Brain microvascular endothelial cell (primary cell): ENCODE measurements around the gene SARS2.

Experiments
- DNase-seq: peaks from one replicate; pipeline ENCODE4 v3.0.0-alpha.2; 2020
- H3K27ac ChIP-seq: fragments of 250-450 bp; sonication (Bioruptor Pico); 2 replicates; pipeline ENCODE4 v1.5.1; 2020; ENCODE audit warnings: mild to moderate bottlenecking, moderate library complexity
- H3K27me3 ChIP-seq: fragments of 250-450 bp; sonication (Bioruptor Pico); replicated peaks from 2 replicates; pipeline ENCODE4 v1.5.1; 2020; ENCODE audit warnings: mild to moderate bottlenecking
- H3K36me3 ChIP-seq: fragments of 250-450 bp; sonication (Bioruptor Pico); replicated peaks from 2 replicates; pipeline ENCODE4 v1.5.1; 2020; ENCODE audit warnings: mild to moderate bottlenecking
- H3K4me3 ChIP-seq: 2 replicates; pipeline ENCODE4 v1.5.1; 2011; ENCODE audit warnings: low read depth, mild to moderate bottlenecking, control low read depth, low read length, moderate library complexity
- in situ Hi-C: cut with HindIII; loops from 2 replicates; pipeline ENCODE4 v1.10.0; 2017; ENCODE audit warnings: low sequenced_read_pairs, low pct_ligation_motif_present
- TF ChIP-seq, protein P1 (sequence below): IDR thresholded peaks from 2 replicates; pipeline ENCODE4 v1.5.1; 2011; ENCODE audit warnings: low read depth, mild to moderate bottlenecking, moderate library complexity, low read length, control low read depth, inconsistent platforms; ENCODE audit errors: missing control alignments

The SARS2 gene, protein sequence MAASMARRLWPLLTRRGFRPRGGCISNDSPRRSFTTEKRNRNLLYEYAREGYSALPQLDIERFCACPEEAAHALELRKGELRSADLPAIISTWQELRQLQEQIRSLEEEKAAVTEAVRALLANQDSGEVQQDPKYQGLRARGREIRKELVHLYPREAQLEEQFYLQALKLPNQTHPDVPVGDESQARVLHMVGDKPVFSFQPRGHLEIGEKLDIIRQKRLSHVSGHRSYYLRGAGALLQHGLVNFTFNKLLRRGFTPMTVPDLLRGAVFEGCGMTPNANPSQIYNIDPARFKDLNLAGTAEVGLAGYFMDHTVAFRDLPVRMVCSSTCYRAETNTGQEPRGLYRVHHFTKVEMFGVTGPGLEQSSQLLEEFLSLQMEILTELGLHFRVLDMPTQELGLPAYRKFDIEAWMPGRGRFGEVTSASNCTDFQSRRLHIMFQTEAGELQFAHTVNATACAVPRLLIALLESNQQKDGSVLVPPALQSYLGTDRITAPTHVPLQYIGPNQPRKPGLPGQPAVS

GRCh38 chr19:38929929-38930775 is at the start of gene SARS2:
Gene SARS2 (minus strand): TSS chr19:38930763. CDS start chr19:38930736, 27 bp downstream.
- DNase-seq = peak; percentile 85
- TF ChIP-seq, protein P1, sequence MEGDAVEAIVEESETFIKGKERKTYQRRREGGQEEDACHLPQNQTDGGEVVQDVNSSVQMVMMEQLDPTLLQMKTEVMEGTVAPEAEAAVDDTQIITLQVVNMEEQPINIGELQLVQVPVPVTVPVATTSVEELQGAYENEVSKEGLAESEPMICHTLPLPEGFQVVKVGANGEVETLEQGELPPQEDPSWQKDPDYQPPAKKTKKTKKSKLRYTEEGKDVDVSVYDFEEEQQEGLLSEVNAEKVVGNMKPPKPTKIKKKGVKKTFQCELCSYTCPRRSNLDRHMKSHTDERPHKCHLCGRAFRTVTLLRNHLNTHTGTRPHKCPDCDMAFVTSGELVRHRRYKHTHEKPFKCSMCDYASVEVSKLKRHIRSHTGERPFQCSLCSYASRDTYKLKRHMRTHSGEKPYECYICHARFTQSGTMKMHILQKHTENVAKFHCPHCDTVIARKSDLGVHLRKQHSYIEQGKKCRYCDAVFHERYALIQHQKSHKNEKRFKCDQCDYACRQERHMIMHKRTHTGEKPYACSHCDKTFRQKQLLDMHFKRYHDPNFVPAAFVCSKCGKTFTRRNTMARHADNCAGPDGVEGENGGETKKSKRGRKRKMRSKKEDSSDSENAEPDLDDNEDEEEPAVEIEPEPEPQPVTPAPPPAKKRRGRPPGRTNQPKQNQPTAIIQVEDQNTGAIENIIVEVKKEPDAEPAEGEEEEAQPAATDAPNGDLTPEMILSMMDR = peak; percentile 86
- H3K27ac ChIP-seq = peak within 1 kb of the TSS; percentile 89
- in situ Hi-C loops = no loop called here
- no peaks in the 10 kb centered on the region for H3K27me3 ChIP-seq
- peaks cover 9% of the 10 kb centered on the region for H3K36me3 ChIP-seq
- H3K4me3 ChIP-seq = peak within 1 kb of the TSS; percentile 77

DNA sequence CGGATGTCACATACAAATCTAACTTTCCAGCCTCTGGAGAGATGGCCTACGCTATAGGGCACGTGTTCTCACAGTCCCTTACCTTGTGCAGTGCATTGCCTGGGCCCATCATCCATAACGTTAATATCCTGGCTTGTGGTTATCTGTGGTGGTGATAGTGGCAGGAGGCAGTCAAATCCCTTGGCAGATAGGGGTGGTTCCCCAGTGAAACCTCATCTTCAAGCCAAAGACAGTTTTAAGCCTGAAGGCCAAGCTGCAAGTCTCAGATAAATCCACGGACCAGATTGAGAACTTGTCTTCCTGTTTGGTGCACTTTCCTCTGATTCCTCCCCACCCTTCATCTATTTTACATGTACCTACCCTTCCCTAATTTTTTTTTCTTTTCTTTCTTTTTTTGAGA is 49.2 kb upstream of the SARS2 start:
- TF ChIP-seq, protein P1 = no peak
- Histone ChIP-seq H3K36me3 (no peaks in the 10 kb centered on the region), H3K27me3 (no peaks in the 10 kb centered on the region), H3K27ac (no peak overlapping the region), H3K4me3 (no peak overlapping the region)
- in situ Hi-C loops = no loop called here
- DNase-seq = no peak

GRCh38 chr19:38978326-38978689 is 47.7 kb upstream of the SARS2 start:
- no peak overlapping the region for H3K27ac ChIP-seq
- no peak for DNase-seq

GRCh38 chr19:38977445-38978325 is 47.1 kb upstream of the SARS2 start:
- no peak overlapping the region for H3K4me3 ChIP-seq
- DNase-seq = no peak
- H3K27ac ChIP-seq = no peak overlapping the region
- TF ChIP-seq, protein P1 = no peak
- no peaks in the 10 kb centered on the region for H3K36me3 ChIP-seq
- H3K27me3 ChIP-seq = no peaks in the 10 kb centered on the region
- in situ Hi-C loops = no loop called here

More at GRCh38 chr19:38978326-38978689, 47.7 kb upstream of the SARS2 start:
- Histone ChIP-seq H3K36me3 (no peaks in the 10 kb centered on the region), H3K27me3 (no peaks in the 10 kb centered on the region), H3K4me3 (no peak overlapping the region)
- in situ Hi-C loops = no loop called here
- TF ChIP-seq, protein P1 = no peak

GRCh38 chr19:38975861-38976271 is 45.3 kb upstream of the SARS2 start:
- in situ Hi-C loops = no loop called here
- no peak for DNase-seq
- Histone ChIP-seq H3K36me3 (no peaks in the 10 kb centered on the region), H3K27ac (no peak overlapping the region), H3K27me3 (no peaks in the 10 kb centered on the region), H3K4me3 (peak overlapping the region; percentile 56)
- TF ChIP-seq, protein P1 = no peak
